ENCODE measurements around the gene BCAP31. TPM values are rescaled to one million over a fixed set of nuclear protein-coding genes. Genes with fewer than 3 reads are reported as not detected.

The BCAP31 gene
- total and polyA plus RNA-seq, 2 of the 13 experiments (the other 11 are each of a cell fraction or from before 2014, with no cell fraction given) = 139 to 178 TPM

- no TSS peak for BruUV-seq (replicated peaks)
- Histone ChIP-seq H4K20me1 (ENCODE audit: insufficient read depth, low read length) (no peaks in the 10 kb centered on the region), H3K4me3 (replicated peaks in 1 of 3; ENCODE audit: insufficient read depth in 1 of 3, low read depth in 2 of 3, low read length in 3 of 3) (no peak within 1 kb of the TSS), H3K27me3 (ENCODE audit: control insufficient read depth in 1 of 2, insufficient read depth in 2 of 2, low read length in 2 of 2) (no peaks in the 10 kb centered on the region), H3K9me3 (ENCODE audit: low read length) (no peaks in the 10 kb centered on the region), H3K4me2 (ENCODE audit: low read depth, low read length) (no peak within 1 kb of the TSS), H3K27ac (ENCODE audit: extremely low read length, insufficient read depth, low read length) (no peak within 1 kb of the TSS), H3K36me3 (replicated peaks in 1 of 2; ENCODE audit: control insufficient read depth in 1 of 2, insufficient read depth in 2 of 2, low read length in 2 of 2) (no peaks in the 10 kb centered on the region), H3K4me1 (ENCODE audit: insufficient read depth, low read length) (peaks cover 63% of the 10 kb centered on the region), H3K79me2 (ENCODE audit: insufficient read depth, low read length) (no peaks in the 10 kb centered on the region), H2AFZ (ENCODE audit: low read length) (no peak within 1 kb of the TSS), H3K9ac (ENCODE audit: insufficient read depth, low read depth, low read length) (no peak within 1 kb of the TSS)
- DNase-seq (ENCODE audit: low spot score) (no peak), ATAC-seq (no peak), FAIRE-seq (no peak)
- POLR2A ChIA-PET = no interaction called here
- intact Hi-C loops (cut with micrococcal nuclease; ENCODE audit: unreplicated experiment) = no loop called here
- CTCF ChIA-PET (ENCODE audit: low intra/inter-chr PET ratio, low total read pairs) = no interaction called here
- in situ Hi-C loops (cut with HindIII; ENCODE audit: extremely low pct_ligation_motif_present, low pct_unique_long_range_greater_than_20kb) = loop anchor here (25.0 kb wide), 1 partner anchor 711 kb away; no protein-coding TSS in a partner anchor
- 94% methylated on average over 6 of the region's 98 CpGs for WGBS (ENCODE audit: low lambda C conversion rate)
- TF ChIP-seq ZBED4 (CRISPR knock-in tag; IDR thresholded peaks at IDR 0.05; ENCODE audit: borderline replicate concordance) (no peak), DNMT3B (CRISPR knock-in tag; conservative IDR thresholded peaks at IDR 0.05) (no peak), HES4 (CRISPR knock-in tag; IDR thresholded peaks at IDR 0.05; ENCODE audit: borderline replicate concordance) (no peak), CBX2 (IDR thresholded peaks at IDR 0.05; ENCODE audit: low read depth, low read length) (no peak), CBX2 (CRISPR knock-in tag; IDR thresholded peaks at IDR 0.05; ENCODE audit: low read depth) (no peak), HNRNPLL (IDR thresholded peaks at IDR 0.05; ENCODE audit: low read depth, low read length, poor library complexity, severe bottlenecking) (no peak), EED (CRISPR knock-in tag; IDR thresholded peaks at IDR 0.05) (no peak), TEAD2 (CRISPR knock-in tag; IDR thresholded peaks at IDR 0.05) (no peak), ZNF256 (CRISPR knock-in tag; conservative IDR thresholded peaks at IDR 0.05) (no peak), BCLAF1 (IDR thresholded peaks at IDR 0.05) (no peak), TOE1 (CRISPR knock-in tag; IDR thresholded peaks at IDR 0.05) (no peak), ZNF770 (CRISPR knock-in tag; IDR thresholded peaks at IDR 0.05) (no peak), ZFP36L1 (CRISPR knock-in tag; IDR thresholded peaks at IDR 0.05) (no peak), ZNF484 (CRISPR knock-in tag; IDR thresholded peaks at IDR 0.05; ENCODE audit: borderline replicate concordance, low read depth) (no peak), ZNF24 (IDR thresholded peaks at IDR 0.05) (no peak), CCAR2 (optimal IDR thresholded peaks at IDR 0.05; ENCODE audit: low read depth, low read length) (no peak)
Observed at GRCh38 chrX:153673428-153674218, 50.6 kb downstream of the BCAP31 start, which contains the start of gene PNCK. PNCK (minus strand) TSS chrX:153673813; CDS start chrX:153673076, 737 bp downstream.

Measured in HepG2 (cell line).